Endothelial cell of umbilical vein (primary cell): ENCODE results near the gene RSBN1.

Experiments
- CTCF ChIP-seq, 2 donors: IDR thresholded peaks; 1 replicate in 1 of 2; 2 replicates in 1 of 2; pipeline ENCODE4 v1.5.1; 2011; ENCODE audit warnings: low read length in 2 of 2, mild to moderate bottlenecking in 2 of 2, moderate library complexity in 2 of 2, control low read depth in 1 of 2, inconsistent platforms in 1 of 2, low read depth in 1 of 2; ENCODE audit not compliant: insufficient read depth in 1 of 2; ENCODE audit errors: extremely low read depth in 1 of 2
- EZH2 ChIP-seq: IDR thresholded peaks from 2 replicates; pipeline ENCODE4 v1.6.1; 2012; ENCODE audit warnings: borderline replicate concordance, low read depth, mild to moderate bottlenecking, moderate library complexity, low read length, inconsistent platforms; ENCODE audit not compliant: severe bottlenecking
- FOS ChIP-seq: IDR thresholded peaks from 2 replicates; pipeline ENCODE4 v1.6.1; 2011; ENCODE audit warnings: mild to moderate bottlenecking, low read length, moderate library complexity, borderline replicate concordance; ENCODE audit not compliant: insufficient read depth
- GATA2 ChIP-seq: IDR thresholded peaks from 2 replicates; pipeline ENCODE4 v1.7.0; 2011; ENCODE audit warnings: low read depth, mild to moderate bottlenecking, moderate library complexity, mixed read lengths, low read length; ENCODE audit not compliant: insufficient read length, insufficient read depth
- JUN ChIP-seq: IDR thresholded peaks from 2 replicates; pipeline ENCODE4 v1.6.1; 2011; ENCODE audit warnings: borderline replicate concordance, low read depth; ENCODE audit not compliant: insufficient read length, insufficient read depth
- MAX ChIP-seq: IDR thresholded peaks from 2 replicates; pipeline ENCODE4 v1.6.1; 2011; ENCODE audit not compliant: insufficient read depth, insufficient read length
- MYC ChIP-seq: IDR thresholded peaks from one replicate; pipeline ENCODE4 v1.6.1; 2011; ENCODE audit warnings: mild to moderate bottlenecking, low read depth, low read length
- POLR2A ChIP-seq: IDR thresholded peaks from 2 replicates; pipeline ENCODE4 v1.6.1; 2012; ENCODE audit warnings: low read depth, mild to moderate bottlenecking, control low read depth, low read length
- POLR2AphosphoS5 ChIP-seq: IDR thresholded peaks from 2 replicates; pipeline ENCODE4 v1.6.1; 2012; ENCODE audit warnings: low read depth, mild to moderate bottlenecking, control low read depth, low read length, moderate library complexity; ENCODE audit not compliant: insufficient read depth

GRCh38 chr1:113800487-113800886 is 11.8 kb downstream of the RSBN1 start:
- TF ChIP-seq CTCF (IDR thresholded peaks at IDR 0.05; ENCODE audit: extremely low read depth in 1 of 2, insufficient read depth in 1 of 2, low read depth in 1 of 2, low read length in 2 of 2): no peak
- TF ChIP-seq POLR2A: no peak
- TF ChIP-seq POLR2AphosphoS5: no peak
- TF ChIP-seq GATA2: no peak
- no peak for TF ChIP-seq JUN
- no peak for TF ChIP-seq MAX
- no peak for TF ChIP-seq EZH2
- no peak for TF ChIP-seq MYC
- no peak for TF ChIP-seq FOS
